Thyroid gland (tissue), 4 donors: ENCODE results near the gene GALNT18.

Experiments used
- POLR2A ChIP-seq, 2 donors: fragments of 450-650 bp; IDR thresholded peaks; one replicate each; pipeline ENCODE4 v1.6.1; 2017; ENCODE audit warnings: antibody characterized with exemption in 2 of 2, mild to moderate bottlenecking in 2 of 2, moderate library complexity in 1 of 2
- TF ChIP-seq, protein P1 (sequence below), 6 experiments: fragments of 200-600 bp in 3 of 6; fragments of 450-650 bp in 3 of 6; sonication (generic) in 3 of 6; IDR thresholded peaks; one replicate each; pipeline ENCODE4 v1.5.1; 2016 to 2019; ENCODE audit warnings: antibody characterized with exemption in 6 of 6, mild to moderate bottlenecking in 2 of 6, inconsistent platforms in 1 of 6, moderate library complexity in 1 of 6

DNA sequence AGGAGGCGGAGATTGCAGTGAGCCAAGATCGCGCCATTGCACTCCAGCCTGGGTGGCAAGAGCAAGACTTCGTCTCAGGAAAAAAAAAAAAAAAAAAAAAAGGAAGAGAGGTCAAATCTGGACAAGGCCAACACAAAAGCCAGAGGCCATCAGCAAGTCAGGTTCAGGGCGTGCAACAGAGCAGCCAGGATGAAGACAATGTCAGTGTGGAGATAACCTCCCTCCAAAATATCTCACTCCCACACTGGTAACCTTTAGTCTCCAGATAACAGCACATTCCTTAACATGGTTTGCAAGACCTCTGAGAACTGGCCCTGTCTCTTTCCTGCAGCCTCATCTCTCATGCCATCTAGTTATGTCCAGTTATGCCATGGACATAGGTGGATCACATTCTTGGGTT lies 273.5 kb downstream of the GALNT18 start:
- TF ChIP-seq, protein P1, sequence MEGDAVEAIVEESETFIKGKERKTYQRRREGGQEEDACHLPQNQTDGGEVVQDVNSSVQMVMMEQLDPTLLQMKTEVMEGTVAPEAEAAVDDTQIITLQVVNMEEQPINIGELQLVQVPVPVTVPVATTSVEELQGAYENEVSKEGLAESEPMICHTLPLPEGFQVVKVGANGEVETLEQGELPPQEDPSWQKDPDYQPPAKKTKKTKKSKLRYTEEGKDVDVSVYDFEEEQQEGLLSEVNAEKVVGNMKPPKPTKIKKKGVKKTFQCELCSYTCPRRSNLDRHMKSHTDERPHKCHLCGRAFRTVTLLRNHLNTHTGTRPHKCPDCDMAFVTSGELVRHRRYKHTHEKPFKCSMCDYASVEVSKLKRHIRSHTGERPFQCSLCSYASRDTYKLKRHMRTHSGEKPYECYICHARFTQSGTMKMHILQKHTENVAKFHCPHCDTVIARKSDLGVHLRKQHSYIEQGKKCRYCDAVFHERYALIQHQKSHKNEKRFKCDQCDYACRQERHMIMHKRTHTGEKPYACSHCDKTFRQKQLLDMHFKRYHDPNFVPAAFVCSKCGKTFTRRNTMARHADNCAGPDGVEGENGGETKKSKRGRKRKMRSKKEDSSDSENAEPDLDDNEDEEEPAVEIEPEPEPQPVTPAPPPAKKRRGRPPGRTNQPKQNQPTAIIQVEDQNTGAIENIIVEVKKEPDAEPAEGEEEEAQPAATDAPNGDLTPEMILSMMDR (IDR thresholded peaks at IDR 0.05) = no peak
- no peak for TF ChIP-seq POLR2A (IDR thresholded peaks at IDR 0.05)
